GM18519 (cell line): ENCODE measurements around the gene CLN5.
"Not testable (repeated sequence)": the region's sequence is repeated elsewhere in the genome, so short reads cannot be mapped to it uniquely, and the experiment has no call there.

ENCODE experiments used
- ATAC-seq: cut with Tn5 transposase; IDR thresholded peaks from one replicate; pipeline ENCODE4 v1.9.1; 2021; ENCODE audit warnings: mild to moderate bottlenecking, moderate library complexity; ENCODE audit not compliant: unreplicated experiment, low FRiP score

Gene CLN5

DNA sequence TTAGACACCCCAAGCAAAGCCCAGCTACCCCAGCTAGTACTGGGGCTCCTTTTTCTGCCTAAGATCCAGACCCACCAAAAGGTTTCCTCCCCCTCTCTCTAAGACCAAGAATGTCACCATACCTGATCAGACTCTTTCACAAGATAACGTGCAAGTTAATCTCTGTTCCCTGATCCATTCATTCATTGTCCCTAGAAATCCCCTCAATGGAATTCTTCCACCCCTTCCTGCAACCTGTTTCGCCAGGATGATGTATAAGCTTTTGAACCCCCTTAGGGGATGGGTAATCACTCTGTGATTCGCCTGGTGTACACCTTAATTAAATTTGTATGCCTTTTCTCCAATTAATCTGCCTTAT is 17.3 kb upstream of the CLN5 start:
- no peak for ATAC-seq

DNA sequence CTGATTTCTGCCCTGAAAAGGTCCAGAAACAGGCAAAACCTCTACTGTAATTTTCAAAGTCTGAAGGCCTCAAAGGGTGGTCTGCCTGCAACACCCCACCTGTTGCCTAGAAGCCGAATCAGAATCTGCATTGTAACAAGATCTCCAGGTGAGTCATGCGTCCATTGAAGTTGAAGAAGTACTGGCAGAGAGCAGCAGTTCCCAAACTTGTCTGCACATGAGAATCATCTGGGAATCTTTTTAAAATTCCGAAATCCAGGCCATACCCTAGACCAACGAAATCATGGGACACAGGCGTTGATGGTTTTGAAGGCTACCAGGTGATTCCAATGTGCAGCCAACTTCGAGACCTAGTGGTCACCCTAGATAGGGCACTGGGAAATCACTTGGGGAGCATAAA is 16.0 kb upstream of the CLN5 start:
- ATAC-seq: no peak

DNA sequence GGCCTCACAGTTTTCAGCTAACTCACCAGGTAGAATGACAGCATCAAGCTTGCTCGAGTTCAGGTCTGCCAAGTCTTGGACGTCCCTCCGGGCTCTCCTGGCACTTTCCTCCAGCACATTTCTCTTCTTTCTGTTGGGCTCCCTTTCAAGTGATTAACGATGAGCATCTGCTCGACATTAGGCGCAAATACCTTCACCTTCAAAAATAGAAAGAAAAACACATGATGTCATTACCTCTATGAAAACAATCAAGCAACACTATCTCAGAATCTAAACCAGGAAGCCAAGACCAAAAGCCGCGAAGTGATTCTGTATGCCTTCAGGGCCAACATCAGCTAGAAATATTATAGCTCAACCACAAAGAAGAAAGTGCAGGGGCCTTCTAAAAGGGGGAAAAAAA is 15.4 kb upstream of the CLN5 start:
- no peak for ATAC-seq

DNA sequence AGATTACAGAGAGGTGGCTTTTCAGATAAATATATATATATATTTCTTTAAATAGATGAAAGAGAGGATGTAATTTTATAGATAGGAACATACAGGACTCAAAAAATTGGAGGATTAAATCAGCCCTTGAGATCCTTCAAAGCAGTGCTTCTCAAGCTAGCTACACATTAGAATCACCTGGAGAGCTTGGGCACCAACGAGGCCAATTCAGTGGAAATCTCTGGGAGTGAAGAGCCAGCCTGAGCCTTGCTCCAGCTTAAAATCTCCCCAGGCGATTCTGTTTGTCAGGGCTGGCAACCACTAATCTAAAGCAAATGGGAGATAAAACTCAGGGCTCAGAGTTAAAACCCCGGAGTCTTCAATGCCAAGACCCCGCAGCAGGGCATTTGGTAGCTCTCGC is 15.0 kb upstream of the CLN5 start:
- no peak for ATAC-seq

DNA sequence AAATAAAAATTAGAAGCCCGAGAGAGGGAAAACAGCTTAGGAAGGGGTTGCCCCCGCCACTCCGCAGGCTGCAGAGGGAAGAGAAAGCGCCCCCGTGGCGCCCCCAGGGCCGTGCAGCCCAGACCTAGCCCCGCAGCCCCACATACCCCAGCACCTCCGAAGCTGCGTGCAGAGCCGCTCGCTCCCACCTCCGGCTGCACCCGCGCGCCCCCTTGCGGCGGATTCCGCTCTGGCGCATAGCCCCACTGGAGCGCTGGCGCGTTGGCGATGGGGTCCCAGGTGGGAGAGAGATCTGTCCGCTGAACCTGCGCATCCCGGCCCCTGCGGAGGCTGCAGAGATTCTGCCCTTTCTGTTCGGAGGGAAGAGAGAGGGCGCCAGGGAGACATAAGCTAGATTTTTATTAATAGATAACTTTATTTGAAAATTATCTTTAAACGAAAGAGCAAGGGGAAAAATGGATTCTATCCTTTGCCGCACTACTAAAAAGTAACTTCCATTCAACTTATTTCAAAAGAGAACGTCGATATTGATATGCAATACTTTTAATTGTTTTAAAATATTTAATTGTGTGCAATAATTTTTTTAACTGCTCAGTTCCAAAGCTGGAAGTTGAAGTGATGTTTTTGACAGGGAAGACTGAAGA is 11.7 kb upstream of the CLN5 start:
- peak; percentile 98 for ATAC-seq

DNA sequence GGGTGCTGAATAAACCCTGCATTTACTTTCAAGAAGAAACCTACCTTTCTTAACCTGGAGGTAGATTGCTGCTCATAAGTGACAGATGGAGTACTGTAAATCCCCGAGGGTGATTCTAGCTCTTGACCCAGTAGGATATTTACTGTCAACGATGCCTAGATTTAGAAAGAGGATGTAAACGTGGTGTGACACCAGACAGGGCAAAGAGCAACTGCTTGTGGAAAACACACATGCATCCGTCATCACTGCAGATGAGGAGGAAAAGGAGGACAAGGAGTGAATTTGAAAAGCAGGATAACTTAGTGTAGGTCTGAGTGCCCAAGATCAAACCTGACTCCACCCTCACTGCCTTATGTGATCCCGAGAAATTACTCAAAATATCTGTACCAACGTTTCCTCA is 9.8 kb upstream of the CLN5 start:
- ATAC-seq: no peak

DNA sequence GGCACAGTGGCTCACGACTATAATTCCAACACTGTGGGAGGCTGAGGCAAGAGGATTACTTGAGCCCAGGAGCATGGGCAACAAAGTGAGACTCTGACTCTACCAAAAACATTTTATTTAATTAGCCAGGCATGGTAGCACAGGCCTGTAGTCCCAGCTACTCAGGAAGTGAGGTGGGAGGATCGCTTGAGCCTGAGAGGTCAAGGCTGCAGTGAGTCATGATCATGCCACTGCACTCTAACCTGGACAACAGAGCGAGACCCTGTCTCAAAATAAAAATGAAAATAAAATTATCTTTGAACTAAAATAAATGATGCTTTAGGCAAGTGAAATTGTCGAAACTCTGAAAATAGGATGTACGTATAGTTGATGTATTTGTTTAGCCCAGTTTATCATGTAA is 8.2 kb upstream of the CLN5 start:
- no peak for ATAC-seq

DNA sequence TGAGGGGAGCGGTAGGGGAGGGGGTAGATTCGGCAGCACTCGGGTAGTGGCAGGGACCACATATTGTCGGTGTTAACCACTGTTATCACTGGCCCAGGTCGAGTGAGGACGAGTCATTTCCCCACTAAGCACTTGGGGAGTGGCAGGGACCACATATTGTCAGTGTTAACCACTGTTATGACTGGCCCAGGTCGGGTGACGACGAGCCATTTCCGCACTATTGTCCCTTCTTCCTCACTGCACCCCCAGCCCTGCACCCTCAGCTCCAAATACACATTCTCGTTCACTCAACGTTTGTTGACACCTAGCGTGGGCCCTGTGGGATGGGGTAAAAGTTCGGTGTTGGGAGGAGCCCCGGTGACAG is 467 bp upstream of the CLN5 start:
- peak; percentile 64 for ATAC-seq

DNA sequence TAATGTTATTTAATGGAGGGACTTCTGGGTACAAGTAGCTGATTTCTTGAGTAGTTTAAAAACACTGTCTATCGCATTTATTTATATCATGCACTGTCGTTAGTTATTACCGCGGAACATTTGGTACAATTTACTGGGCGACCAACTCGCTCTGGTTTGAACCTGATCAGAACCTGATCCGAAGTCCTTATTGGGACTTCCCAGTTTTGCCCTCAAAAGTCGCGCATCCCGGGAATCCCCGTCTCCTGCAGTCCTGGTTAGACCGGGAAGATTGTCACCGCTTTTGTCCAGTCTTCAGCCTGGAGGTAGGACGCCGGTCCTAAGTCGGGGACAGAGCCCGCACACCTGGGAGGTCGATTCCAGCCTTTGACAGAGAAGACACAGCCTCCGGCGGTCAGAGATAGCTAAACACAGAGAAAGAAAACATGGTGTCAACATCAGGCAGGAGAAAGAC is 694 bp downstream of the CLN5 start:
- ATAC-seq: no peak

DNA sequence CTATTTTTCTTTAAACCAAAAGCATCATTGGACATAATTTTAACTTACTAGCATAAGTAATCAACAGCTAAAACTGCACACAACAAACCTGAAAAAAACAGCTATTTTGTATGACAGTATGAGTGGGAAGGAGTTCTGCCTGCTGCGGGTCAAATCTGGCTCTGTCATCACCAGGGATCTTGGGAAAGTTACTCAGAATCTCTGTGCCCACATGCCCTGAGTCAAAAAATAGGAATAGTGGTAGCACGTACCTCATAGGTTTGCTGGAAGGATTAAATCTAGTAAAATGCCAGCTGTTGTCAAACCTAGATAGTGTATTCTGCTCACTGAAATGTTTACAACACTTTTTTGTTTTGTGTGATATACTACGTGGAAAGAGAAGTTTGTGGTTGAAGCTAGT is 1.1 kb downstream of the CLN5 start:
- no peak for ATAC-seq

DNA sequence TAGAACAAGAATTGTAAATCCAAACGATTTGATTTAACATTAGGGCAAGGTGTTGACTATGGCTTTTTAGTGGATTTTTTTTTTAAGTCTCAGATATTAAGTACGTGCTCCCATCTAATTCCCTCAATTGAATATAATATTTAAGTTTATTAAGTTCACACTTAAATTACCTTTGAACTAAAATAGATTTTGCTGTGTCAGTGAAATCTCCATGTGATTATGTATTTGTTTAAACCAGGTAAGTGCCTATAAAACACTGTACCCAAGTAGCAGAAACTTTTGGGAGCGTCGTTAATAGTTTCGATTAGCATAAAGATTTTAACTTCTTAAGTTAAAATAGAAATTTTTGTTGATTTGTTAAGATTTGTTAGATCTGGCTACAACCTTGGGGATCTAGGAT is 1.6 kb downstream of the CLN5 start:
- no peak for ATAC-seq

DNA sequence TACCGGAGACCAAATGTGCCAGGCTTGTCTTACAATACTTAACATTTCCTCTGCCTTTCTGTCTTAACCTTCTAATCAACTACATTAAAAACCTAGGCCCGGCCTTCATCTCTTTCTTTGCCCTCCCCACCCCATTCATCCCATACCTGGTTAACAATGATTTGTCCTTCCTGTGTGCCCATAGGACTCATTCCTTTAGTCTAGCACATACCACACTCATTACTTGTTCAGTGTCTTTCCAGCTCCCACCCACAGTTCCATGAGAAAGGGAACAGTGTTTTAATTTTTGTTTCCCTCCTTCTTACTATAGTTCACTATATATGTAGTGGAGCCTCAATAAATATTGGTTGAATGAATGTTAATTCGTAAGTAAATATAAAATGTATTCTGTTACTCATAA is 2.4 kb downstream of the CLN5 start:
- no peak for ATAC-seq

DNA sequence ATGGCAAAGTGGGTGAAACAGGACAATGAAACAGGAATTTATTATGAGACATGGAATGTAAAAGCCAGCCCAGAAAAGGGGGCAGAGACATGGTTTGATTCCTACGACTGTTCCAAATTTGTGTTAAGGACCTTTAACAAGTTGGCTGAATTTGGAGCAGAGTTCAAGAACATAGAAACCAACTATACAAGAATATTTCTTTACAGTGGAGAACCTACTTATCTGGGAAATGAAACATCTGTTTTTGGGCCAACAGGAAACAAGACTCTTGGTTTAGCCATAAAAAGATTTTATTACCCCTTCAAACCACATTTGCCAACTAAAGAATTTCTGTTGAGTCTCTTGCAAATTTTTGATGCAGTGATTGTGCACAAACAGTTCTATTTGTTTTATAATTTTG is 8.6 kb downstream of the CLN5 start:
- ATAC-seq: no peak

DNA sequence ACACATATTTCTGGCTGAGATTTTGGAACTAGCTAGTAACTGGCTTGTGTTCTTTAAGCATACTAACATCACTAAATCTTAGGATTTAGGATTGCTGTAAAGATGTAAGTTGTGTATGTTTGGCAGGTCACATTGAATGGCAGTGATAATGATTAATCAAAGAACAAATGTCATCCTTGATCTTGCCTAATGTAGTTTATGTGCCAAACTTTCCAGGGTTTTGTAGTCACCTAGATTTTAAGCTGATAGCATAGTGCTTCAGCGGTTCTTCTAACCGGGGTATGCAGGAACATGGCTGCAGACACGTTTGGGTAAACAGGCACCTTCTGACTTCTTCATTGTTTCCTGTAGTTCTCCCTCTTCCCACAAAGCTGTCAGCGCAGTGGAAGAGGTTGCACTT is 9.7 kb downstream of the CLN5 start:
- no peak for ATAC-seq

DNA sequence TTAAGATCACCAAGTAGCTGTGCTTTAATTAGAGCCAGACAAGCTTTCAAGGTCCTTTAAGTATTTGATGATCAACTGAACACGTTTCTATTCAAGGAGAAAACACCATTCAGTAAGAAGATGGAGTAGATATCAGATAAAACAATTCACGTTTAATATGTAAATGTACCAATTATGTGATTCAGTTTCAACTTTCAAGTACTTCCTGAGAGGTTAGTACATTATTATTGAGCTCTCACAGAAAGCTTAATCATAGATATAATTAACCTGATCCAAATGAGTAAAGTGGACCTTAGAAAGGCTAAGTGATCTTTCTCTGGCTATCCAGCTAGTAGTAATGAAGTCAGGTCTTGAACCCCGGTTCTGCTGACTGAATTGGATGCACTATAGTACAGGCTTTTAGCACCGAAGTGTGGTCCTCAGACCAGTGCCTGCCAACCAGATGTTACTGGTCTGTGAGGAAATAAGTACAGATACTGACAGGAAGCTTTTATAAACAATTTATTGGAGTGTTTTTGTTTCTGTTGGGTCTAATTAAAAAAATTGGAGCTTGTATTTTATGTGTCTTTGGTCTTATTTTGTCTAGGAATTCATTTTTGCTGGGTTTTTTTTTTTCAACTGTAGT is 10.2 kb downstream of the CLN5 start:
- ATAC-seq: no peak

DNA sequence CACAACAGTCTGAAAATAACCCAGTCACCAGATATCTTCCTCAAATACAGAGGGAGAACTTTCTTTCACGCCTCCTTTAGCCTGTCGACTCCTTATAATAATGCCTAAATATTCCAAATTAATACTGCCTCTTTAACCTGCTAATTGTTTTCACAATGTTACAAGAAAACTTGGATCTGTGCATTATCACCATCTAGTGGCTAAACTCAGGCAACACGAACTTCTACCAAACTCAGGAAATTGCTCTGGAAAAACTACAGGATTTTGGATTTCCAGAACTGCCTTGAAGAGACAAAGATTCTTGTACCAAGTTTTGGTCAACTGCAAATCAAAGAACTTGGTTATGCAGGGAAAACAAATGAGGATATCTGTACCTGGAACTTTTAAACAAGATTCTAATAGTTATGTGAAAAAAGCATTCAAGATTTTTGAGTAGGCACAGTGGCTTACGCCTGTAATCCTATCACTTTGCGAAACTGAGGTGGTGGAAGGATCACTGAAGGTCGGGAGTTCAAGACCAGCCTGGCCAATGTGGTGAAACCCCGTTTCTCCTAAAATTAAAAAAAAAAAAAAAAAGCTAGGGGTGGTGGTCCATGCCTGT is 10.8 kb downstream of the CLN5 start:
- ATAC-seq: no peak

DNA sequence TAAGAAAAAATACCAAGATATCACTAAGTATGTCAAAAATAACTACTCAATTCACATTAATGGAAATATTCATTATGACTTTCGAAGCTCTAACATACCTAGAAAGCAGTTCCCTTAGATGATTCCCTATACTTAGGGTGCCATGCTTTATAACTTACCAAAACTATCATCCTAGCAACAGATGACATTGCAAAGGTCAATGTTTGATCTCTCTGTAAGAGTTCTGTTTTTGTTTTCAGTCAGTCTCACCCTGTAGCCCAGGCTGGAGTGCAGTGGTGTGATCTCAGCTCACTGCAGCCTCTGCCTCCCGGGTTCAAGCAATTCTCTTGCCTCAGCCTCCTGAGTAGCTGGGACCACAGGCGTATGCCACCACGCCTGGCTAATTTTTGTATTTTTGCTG is 16.5 kb downstream of the CLN5 start:
- ATAC-seq: not testable (repeated sequence)

DNA sequence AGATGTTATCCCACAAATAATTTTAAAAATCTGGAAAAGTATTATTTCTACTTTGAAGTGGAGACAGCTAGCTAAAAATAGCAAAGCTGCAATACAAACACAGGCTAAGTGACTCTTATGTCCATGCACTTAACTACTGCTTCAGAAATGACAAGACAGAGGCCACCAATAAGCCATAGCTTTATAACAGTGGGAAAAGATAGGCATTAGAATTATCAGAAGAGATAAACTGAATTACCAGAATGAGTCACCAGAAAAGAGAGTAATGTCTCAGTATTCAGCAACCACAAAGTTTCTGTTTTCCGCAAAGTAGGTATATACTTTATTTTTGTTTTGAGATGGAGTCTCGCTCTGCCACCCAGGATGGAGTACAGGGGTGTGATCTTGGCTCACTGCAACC is 17.1 kb downstream of the CLN5 start:
- ATAC-seq: no peak

DNA sequence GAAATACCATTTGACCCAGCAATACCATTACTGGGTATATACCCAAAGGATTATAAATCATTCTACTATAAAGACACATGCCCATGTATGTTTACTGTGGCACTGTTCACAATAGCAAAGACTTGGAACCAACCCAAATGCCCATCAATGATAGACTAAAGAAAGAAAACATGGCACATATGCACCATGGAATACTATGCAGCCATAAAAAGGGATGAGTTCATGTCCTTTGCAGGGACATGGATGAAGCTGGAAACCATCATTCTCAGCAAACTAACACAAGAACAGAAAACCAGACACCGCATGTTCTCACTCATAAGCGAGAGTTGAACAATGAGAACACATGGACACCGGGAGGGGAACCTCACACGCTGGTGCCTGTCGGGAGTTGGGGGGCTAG is 17.8 kb downstream of the CLN5 start:
- ATAC-seq: not testable (repeated sequence)

DNA sequence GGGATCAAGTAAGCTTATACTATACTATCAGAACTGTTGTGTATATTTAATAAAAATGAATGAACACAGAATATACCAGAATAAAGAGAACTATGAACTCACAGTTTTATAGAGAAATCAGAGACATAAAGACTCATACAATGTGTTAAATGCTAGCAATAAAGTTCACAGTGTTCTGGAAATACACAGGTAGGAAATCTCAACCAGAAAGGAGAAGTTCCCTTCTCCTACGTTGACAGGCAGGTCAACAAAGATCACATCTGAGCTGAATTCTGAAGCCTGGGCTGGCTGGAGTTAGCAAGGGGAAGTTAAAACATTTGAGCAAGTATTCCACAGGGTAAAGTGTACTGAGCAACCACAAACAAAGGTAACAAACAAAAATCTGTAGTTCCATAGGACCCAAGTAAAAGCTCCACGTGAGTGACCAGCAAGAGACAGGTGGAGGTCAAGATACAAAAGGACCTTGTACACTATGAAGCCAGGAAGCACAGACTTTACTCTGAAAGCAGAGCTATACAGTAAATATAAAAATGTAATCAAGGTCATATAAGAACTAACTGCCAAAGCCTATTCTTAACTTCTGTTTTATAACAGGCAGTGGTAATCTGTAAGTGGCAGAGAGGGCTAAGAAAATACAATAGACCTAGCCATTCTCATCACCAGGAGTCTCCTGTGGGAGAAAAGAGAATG is 22.1 kb downstream of the CLN5 start:
- ATAC-seq: no peak

DNA sequence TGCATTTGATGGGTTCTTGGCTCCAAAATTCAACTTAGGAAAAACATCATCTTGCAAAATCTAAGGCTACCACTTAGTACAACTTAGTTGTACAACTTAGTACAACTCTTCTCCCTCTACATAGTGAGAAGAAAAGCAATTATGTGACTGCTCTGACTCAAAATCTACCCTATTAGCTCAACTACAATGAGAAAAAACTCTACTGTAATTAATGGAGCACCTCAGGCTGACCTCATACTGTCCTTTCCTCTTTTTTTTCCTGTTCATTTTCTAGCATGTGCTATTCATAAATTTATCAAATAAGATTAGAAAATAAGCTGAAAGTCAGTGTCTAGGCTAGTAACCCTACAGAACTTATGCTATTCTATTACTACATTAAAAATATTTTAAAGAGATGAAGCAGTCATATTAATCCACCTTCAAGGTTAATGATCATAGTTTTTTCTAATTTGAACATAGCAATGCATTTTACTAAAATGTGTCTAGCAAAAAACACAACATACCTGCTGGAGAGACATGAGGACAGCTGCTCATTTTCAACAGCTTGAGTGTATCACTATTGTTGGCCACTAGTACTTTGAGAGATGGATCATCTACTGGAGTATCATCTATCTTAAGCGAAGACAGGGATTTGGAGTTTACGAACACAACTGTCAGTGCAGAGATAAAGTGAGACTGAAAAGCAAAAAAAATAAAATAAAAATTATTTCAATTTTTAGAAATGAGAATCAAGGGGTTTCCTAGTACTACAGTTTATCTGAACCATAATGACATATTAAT is 23.2 kb downstream of the CLN5 start:
- ATAC-seq: no peak
